Measurements from ENCODE around the gene IPMK. TPM values are rescaled to one million over a fixed set of nuclear protein-coding genes. Genes with fewer than 3 reads are reported as not detected.

The IPMK gene
- total RNA-seq, 1 donor from 2014 or later: 5.5 TPM

GRCh38 chr10:58184120-58184670 is 83.5 kb downstream of the IPMK start:
- no peak overlapping the region for H3K4me3 Mint-ChIP-seq (ENCODE audit: unreplicated experiment)

GRCh38 chr10:58180666-58181065 is 87.0 kb downstream of the IPMK start:
- H3K4me3 Mint-ChIP-seq (ENCODE audit: unreplicated experiment): peak overlapping the region; percentile 7
- no peaks in the 10 kb centered on the region for H3K36me3 Mint-ChIP-seq (ENCODE audit: low read depth, unreplicated experiment)
- no peaks in the 10 kb centered on the region for H3K9me3 Mint-ChIP-seq (ENCODE audit: unreplicated experiment)
- no peaks in the 10 kb centered on the region for H3K4me1 Mint-ChIP-seq (ENCODE audit: unreplicated experiment)
- TF ChIP-seq CTCF (IDR thresholded peaks at IDR 0.05; ENCODE audit: unreplicated experiment): no peak
- peaks cover 1% of the 10 kb centered on the region for H3K27me3 Mint-ChIP-seq (ENCODE audit: unreplicated experiment)
- H3K27ac Mint-ChIP-seq (ENCODE audit: unreplicated experiment): no peak overlapping the region
- no peak for DNase-seq (ENCODE audit: low spot score)

More at GRCh38 chr10:58184120-58184670, 83.5 kb downstream of the IPMK start:
- Mint-ChIP-seq H3K9me3 (ENCODE audit: unreplicated experiment) (no peaks in the 10 kb centered on the region), H3K27ac (ENCODE audit: unreplicated experiment) (no peak overlapping the region), H3K4me1 (ENCODE audit: unreplicated experiment) (no peaks in the 10 kb centered on the region), H3K27me3 (ENCODE audit: unreplicated experiment) (peaks cover 3% of the 10 kb centered on the region), H3K36me3 (ENCODE audit: low read depth, unreplicated experiment) (no peaks in the 10 kb centered on the region)
- DNase-seq (ENCODE audit: low spot score): no peak
- no peak for TF ChIP-seq CTCF (IDR thresholded peaks at IDR 0.05; ENCODE audit: unreplicated experiment)

GRCh38 chr10:58179238-58179637 is 88.5 kb downstream of the IPMK start:
- H3K9me3 Mint-ChIP-seq (ENCODE audit: unreplicated experiment): no peaks in the 10 kb centered on the region
- H3K4me3 Mint-ChIP-seq (ENCODE audit: unreplicated experiment): no peak overlapping the region
- no peaks in the 10 kb centered on the region for H3K36me3 Mint-ChIP-seq (ENCODE audit: low read depth, unreplicated experiment)
- DNase-seq (ENCODE audit: low spot score): no peak
- TF ChIP-seq CTCF (IDR thresholded peaks at IDR 0.05; ENCODE audit: unreplicated experiment): no peak
- no peaks in the 10 kb centered on the region for H3K4me1 Mint-ChIP-seq (ENCODE audit: unreplicated experiment)
- no peak overlapping the region for H3K27ac Mint-ChIP-seq (ENCODE audit: unreplicated experiment)
- peaks cover 1% of the 10 kb centered on the region for H3K27me3 Mint-ChIP-seq (ENCODE audit: unreplicated experiment)

- Mint-ChIP-seq H3K27me3 (ENCODE audit: unreplicated experiment) (peaks cover 1% of the 10 kb centered on the region), H3K27ac (ENCODE audit: unreplicated experiment) (no peak overlapping the region), H3K4me3 (ENCODE audit: unreplicated experiment) (no peak overlapping the region), H3K4me1 (ENCODE audit: unreplicated experiment) (no peaks in the 10 kb centered on the region), H3K36me3 (ENCODE audit: low read depth, unreplicated experiment) (no peaks in the 10 kb centered on the region), H3K9me3 (ENCODE audit: unreplicated experiment) (no peaks in the 10 kb centered on the region)
- no peak for DNase-seq (ENCODE audit: low spot score)
- no peak for TF ChIP-seq CTCF (IDR thresholded peaks at IDR 0.05; ENCODE audit: unreplicated experiment)
Observed at GRCh38 chr10:58178811-58179210, 88.9 kb downstream of the IPMK start.

- Mint-ChIP-seq H3K36me3 (ENCODE audit: low read depth, unreplicated experiment) (no peaks in the 10 kb centered on the region), H3K9me3 (ENCODE audit: unreplicated experiment) (no peaks in the 10 kb centered on the region), H3K27me3 (ENCODE audit: unreplicated experiment) (peaks cover 1% of the 10 kb centered on the region), H3K4me1 (ENCODE audit: unreplicated experiment) (peaks cover 9% of the 10 kb centered on the region), H3K27ac (ENCODE audit: unreplicated experiment) (no peak overlapping the region), H3K4me3 (ENCODE audit: unreplicated experiment) (no peak overlapping the region)
- peak; percentile 89 for TF ChIP-seq CTCF (IDR thresholded peaks at IDR 0.05; ENCODE audit: unreplicated experiment)
- no peak for DNase-seq (ENCODE audit: low spot score)
Observed at GRCh38 chr10:58177362-58177947, 90.2 kb downstream of the IPMK start.

Data from endothelial cell (in vitro differentiated cells).